Measurements from ENCODE around the gene HOXA3. TPM values are rescaled to one million over a fixed set of nuclear protein-coding genes. Genes with fewer than 3 reads are reported as not detected.

The HOXA3 gene
- total RNA-seq, 1 experiment from 2014 or later, result 50.5 TPM

DNA sequence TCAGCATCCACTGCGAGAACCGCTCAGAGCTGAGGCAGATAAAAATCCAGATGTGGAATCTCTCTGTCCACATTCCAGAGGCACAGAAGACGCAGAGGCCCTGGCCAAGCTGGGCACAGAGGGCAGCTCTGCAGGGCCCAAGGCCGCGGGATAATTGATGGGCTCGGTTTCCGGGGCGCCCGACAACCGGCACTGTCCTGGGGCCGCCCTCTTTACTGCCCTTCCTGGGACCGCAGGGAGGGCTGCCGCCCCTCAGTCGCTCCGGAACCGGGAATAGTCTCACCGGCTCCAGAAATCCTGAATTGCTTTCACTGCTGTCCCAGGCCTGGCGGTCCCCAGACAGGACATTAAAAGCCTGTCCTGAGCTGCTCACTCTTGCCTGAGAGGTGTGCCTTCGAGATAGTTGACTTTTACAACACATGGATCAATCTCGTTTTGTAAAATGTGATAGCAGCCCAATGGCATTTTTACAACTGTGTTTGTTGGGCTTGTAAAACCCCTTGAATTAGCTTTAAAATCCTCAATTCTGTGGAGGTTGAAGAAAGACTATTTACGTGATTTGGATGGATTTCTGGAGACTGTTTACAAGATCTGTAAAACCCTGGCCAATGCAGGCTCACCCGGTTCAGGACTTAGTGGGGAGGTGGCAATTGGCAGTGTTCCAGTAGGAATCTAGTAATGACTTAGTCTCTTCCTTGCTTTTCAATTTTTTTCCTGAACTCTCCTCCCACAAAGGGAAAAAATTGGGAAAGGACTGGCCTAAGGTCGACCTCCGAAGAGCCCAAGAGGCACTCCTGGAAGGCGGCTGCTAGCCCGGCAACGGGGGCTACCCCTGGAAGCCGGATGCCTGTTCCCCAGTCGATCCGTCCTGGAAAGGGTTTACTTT, 3.4 kb downstream of the HOXA3 start:
- Histone ChIP-seq H3K79me2 (ENCODE audit: low read depth) (no peaks in the 10 kb centered on the region), H3K36me3 (ENCODE audit: low read depth) (no peaks in the 10 kb centered on the region), H3K4me1 (replicated peaks; ENCODE audit: insufficient read depth) (0 out of 2 replicates have a peak, but pooled peaks cover 11% of the 10 kb centered on the region), H3K9me2 (ENCODE audit: insufficient read depth) (no peaks in the 10 kb centered on the region), H3K27me3 (ENCODE audit: insufficient read depth, low read depth) (no peaks in the 10 kb centered on the region), H3K27ac (no peak overlapping the region), H4K20me1 (ENCODE audit: insufficient read depth) (no peaks in the 10 kb centered on the region), H3K4me2 (peak overlapping the region; percentile 70), H3F3A (ENCODE audit: insufficient read depth, low read depth) (0 out of 2 replicates have a peak, but pooled peaks cover 4% of the 10 kb centered on the region), H2AFZ (no peak overlapping the region), H3K4me3 (peak overlapping the region; percentile 45; the same call in 1 of the 2 replicates), H3K9me3 (ENCODE audit: insufficient read depth, low read depth) (no peaks in the 10 kb centered on the region)
- TF ChIP-seq EZH2 (IDR thresholded peaks at IDR 0.05; ENCODE audit: low read depth), result no peak
- TF ChIP-seq, protein P1, sequence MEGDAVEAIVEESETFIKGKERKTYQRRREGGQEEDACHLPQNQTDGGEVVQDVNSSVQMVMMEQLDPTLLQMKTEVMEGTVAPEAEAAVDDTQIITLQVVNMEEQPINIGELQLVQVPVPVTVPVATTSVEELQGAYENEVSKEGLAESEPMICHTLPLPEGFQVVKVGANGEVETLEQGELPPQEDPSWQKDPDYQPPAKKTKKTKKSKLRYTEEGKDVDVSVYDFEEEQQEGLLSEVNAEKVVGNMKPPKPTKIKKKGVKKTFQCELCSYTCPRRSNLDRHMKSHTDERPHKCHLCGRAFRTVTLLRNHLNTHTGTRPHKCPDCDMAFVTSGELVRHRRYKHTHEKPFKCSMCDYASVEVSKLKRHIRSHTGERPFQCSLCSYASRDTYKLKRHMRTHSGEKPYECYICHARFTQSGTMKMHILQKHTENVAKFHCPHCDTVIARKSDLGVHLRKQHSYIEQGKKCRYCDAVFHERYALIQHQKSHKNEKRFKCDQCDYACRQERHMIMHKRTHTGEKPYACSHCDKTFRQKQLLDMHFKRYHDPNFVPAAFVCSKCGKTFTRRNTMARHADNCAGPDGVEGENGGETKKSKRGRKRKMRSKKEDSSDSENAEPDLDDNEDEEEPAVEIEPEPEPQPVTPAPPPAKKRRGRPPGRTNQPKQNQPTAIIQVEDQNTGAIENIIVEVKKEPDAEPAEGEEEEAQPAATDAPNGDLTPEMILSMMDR (conservative IDR thresholded peaks at IDR 0.05), result no peak
- POLR2A ChIA-PET (ENCODE audit: unreplicated experiment), result interaction anchor here (0.6 kb wide), 1 partner anchor 561 kb away, joined by 3 read pairs; no protein-coding TSS in a partner anchor
- CTCF ChIA-PET, result no interaction called here
- BruUV-seq (replicated peaks), result no TSS peak
- DNase-seq, result no peak
- intact Hi-C loops (cut with micrococcal nuclease; ENCODE audit: unreplicated experiment), result no loop called here

DNA sequence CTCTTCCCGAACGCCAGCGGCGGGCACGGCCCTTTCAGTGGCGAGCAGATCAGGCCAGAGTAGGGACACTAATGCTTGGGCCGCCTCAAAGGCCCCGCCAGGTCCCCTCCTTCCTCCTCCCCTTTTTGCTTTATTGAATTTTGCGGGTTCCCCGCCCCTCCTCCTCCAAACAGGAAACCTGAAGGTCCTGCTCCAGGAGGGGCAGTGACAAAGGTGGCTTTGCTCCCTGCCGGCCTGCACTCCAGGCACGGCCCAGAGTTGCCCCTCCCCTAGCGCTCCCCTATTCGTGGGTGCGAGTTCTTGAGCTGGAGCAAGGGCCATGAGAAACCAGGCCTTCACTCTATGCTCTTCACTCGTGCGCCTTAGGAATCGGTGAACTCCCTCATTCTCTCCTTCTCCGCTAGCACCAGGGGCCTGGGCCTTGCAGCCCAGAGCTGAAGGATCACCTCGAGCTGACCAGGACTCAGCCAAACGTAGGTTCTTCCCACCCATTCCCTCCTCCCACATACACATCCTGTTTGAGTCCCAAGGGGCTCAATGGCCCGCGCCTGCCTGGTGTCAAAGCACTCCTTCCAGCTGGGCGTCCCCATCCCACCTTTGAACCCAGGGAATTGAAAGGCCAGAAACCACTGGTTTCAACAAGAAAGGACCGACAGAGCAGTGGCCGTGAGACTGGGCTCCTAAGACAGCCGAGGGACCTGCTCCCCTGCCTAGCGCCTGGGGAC, 4.2 kb downstream of the HOXA3 start:
- Histone ChIP-seq H3K36me3 (ENCODE audit: low read depth) (no peaks in the 10 kb centered on the region), H3K27me3 (ENCODE audit: insufficient read depth, low read depth) (no peaks in the 10 kb centered on the region), H3K27ac (no peak overlapping the region), H3K9me3 (ENCODE audit: insufficient read depth, low read depth) (no peaks in the 10 kb centered on the region), H3K4me2 (peak overlapping the region; percentile 55), H3K4me3 (peak overlapping the region; percentile 35; the same call in 1 of the 2 replicates), H4K20me1 (ENCODE audit: insufficient read depth) (no peaks in the 10 kb centered on the region), H3K9me2 (ENCODE audit: insufficient read depth) (no peaks in the 10 kb centered on the region), H3K79me2 (ENCODE audit: low read depth) (no peaks in the 10 kb centered on the region), H3F3A (ENCODE audit: insufficient read depth, low read depth) (0 out of 2 replicates have a peak, but pooled peaks cover 4% of the 10 kb centered on the region), H2AFZ (peak overlapping the region; percentile 73), H3K4me1 (replicated peaks; ENCODE audit: insufficient read depth) (0 out of 2 replicates have a peak, but pooled peaks cover 11% of the 10 kb centered on the region)
- peak in 1 of 2 experiments; percentile 41 for DNase-seq
- TF ChIP-seq EZH2 (IDR thresholded peaks at IDR 0.05; ENCODE audit: low read depth), result no peak
- TF ChIP-seq, protein P1 (conservative IDR thresholded peaks at IDR 0.05), result no peak
- BruUV-seq (replicated peaks), result no TSS peak
- ChIA-PET CTCF (no interaction called here), POLR2A (ENCODE audit: unreplicated experiment) (interaction anchor here (0.6 kb wide), 1 partner anchor 562 kb away, joined by 3 read pairs; no protein-coding TSS in a partner anchor)
- intact Hi-C loops (cut with micrococcal nuclease; ENCODE audit: unreplicated experiment), result no loop called here

DNA sequence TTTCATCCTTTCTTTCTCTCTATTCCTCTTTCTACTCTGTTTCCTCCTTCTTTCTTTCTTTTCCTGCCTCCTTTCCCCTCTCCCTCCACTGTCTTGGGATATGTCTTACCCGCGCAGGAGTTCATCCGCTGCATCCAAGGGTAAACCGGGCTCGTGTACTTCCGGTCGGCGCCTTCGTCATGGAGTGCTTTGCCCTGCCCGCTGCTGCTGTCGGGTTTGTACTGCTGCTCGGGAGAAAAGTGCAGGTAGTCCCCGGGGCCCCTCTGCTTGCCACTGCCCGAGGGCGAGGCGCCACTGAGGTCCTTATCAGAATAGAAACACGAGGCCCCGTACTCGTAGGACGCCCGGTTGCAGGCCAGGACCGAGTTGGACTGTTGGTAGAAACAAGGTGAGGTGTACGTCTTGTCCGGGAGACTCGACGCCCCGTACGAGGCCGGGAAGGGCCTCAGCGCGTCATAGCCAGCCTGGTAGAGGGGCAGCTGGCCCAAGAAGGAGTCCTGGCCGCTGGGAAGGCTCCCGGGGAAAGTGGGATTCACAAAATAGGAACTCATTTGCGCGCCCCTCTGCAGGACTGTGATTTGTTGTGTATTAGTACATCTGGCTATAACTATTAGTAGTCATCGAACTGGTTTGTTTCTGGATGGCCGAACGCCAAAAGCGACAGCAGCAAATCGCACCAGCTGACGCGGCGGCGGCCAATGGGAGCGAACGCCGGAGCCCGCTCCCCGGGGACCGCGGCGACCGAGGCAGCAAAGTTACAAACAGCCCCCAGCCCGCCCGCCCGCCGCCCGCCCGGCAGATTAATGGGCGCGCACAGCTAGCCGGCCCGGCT, 5.0 kb downstream of the HOXA3 start, which contains the start of gene HOXA6:
HOXA6 (minus strand) TSS at position 576 of the 832 bp plus-strand sequence; CDS start at position 551, 25 bp downstream.
- peak within 1 kb of the TSS; percentile 35; the same call in 1 of the 2 replicates for H3K4me3 ChIP-seq
- H4K20me1 ChIP-seq (ENCODE audit: insufficient read depth), result no peaks in the 10 kb centered on the region
- 0 out of 2 replicates have a peak, but pooled peaks cover 11% of the 10 kb centered on the region for H3K4me1 ChIP-seq (replicated peaks; ENCODE audit: insufficient read depth)
- H3K79me2 ChIP-seq (ENCODE audit: low read depth), result no peaks in the 10 kb centered on the region
- CTCF ChIA-PET, result no interaction called here
- no peaks in the 10 kb centered on the region for H3K27me3 ChIP-seq (ENCODE audit: insufficient read depth, low read depth)
- 0 out of 2 replicates have a peak, but pooled peaks cover 4% of the 10 kb centered on the region for H3F3A ChIP-seq (ENCODE audit: insufficient read depth, low read depth)
- no TSS peak for BruUV-seq (replicated peaks)
- H3K9me2 ChIP-seq (ENCODE audit: insufficient read depth), result no peaks in the 10 kb centered on the region
- H3K9me3 ChIP-seq (ENCODE audit: insufficient read depth, low read depth), result no peaks in the 10 kb centered on the region
- peak within 1 kb of the TSS; percentile 73 for H2AFZ ChIP-seq
- H3K36me3 ChIP-seq (ENCODE audit: low read depth), result no peaks in the 10 kb centered on the region
- peak; percentile 36 to 48 for DNase-seq
- TF ChIP-seq EZH2 (IDR thresholded peaks at IDR 0.05; ENCODE audit: low read depth), result no peak
- TF ChIP-seq, protein P1 (conservative IDR thresholded peaks at IDR 0.05), result no peak
- intact Hi-C loops (cut with micrococcal nuclease; ENCODE audit: unreplicated experiment), result no loop called here
- no peak within 1 kb of the TSS for H3K27ac ChIP-seq
- peak within 1 kb of the TSS; percentile 55 for H3K4me2 ChIP-seq
- POLR2A ChIA-PET (ENCODE audit: unreplicated experiment), result no interaction called here
